ENCODE results near the gene CYFIP2. TPM values are rescaled to one million over a fixed set of nuclear protein-coding genes. Genes with fewer than 3 reads are reported as not detected.
A peak's percentile ranks its signal among the peaks of the same experiment; 100 is the strongest.

The CYFIP2 gene
- total RNA-seq, 1 experiment from 2014 or later = 45.1 TPM

- ATAC-seq (no peak), DNase-seq (ENCODE audit: low read depth, low spot score) (no peak)
- H3K4me3 ChIP-seq (replicated peaks in 1 of 2; ENCODE audit: low read depth in 1 of 2, low read length in 2 of 2) = no peak overlapping the region
- TF ChIP-seq REST (IDR thresholded peaks at IDR 0.05; ENCODE audit: low read depth) (no peak), ATF3 (IDR thresholded peaks at IDR 0.05) (no peak), POLR2AphosphoS5 (IDR thresholded peaks at IDR 0.05; ENCODE audit: low read depth, low read length) (no peak), CEBPB (IDR thresholded peaks at IDR 0.05; ENCODE audit: low read depth) (no peak), TCF7L2 (IDR thresholded peaks at IDR 0.05; ENCODE audit: borderline replicate concordance, extremely low read depth, insufficient read depth, insufficient read length) (no peak), ZNF274 (IDR thresholded peaks at IDR 0.05; ENCODE audit: low read depth, low read length) (no peak), EZH2phosphoT487 (IDR thresholded peaks at IDR 0.05; ENCODE audit: borderline replicate concordance) (no peak)
- ChIA-PET RAD21 (ENCODE audit: low non-redundant PET in 1 of 2, low total read pairs in 2 of 2, uncharacterized antibody in 2 of 2, unreplicated experiment in 2 of 2) (no interaction called here), POLR2A (no interaction called here), CTCF (no interaction called here)
- peaks cover 3 to 9% of the 10 kb centered on the region in 2 experiments; a peak in 1 of 4 replicates for H3K36me3 ChIP-seq (ENCODE audit: control insufficient read depth in 1 of 2, insufficient read depth in 2 of 2, low read length in 2 of 2)
- H3K79me2 ChIP-seq (ENCODE audit: insufficient read depth, low read length) = no peaks in the 10 kb centered on the region
- H3K27ac ChIP-seq (ENCODE audit: low read depth, low read length) = no peak overlapping the region; the same call in 1 of the 2 replicates
- H3K27me3 ChIP-seq (ENCODE audit: insufficient read depth, low read length) = no peaks in the 10 kb centered on the region
- peaks cover 35 to 72% of the 10 kb centered on the region in 2 experiments for H3K4me1 ChIP-seq (ENCODE audit: control insufficient read depth in 1 of 2, insufficient read depth in 2 of 2, low read length in 2 of 2)
- no peak overlapping the region for H3K9ac ChIP-seq (ENCODE audit: low read length)
- no peaks in the 10 kb centered on the region for H4K20me1 ChIP-seq (ENCODE audit: insufficient read depth)
- no peak overlapping the region for H2AFZ ChIP-seq (ENCODE audit: low read depth, low read length, poor library complexity, severe bottlenecking)
- H3K9me2 ChIP-seq (ENCODE audit: insufficient read depth) = no peaks in the 10 kb centered on the region
- no TSS peak for BruUV-seq (replicated peaks)
- intact Hi-C loops (cut with micrococcal nuclease) = no loop called here
- no peaks in the 10 kb centered on the region for H3K9me3 ChIP-seq (ENCODE audit: control insufficient read depth in 1 of 2, insufficient read depth in 1 of 2, low read depth in 1 of 2, low read length in 2 of 2)
- peak overlapping the region; percentile 45 for H3K4me2 ChIP-seq (ENCODE audit: low read length)
These were observed 121.2 kb downstream of the CYFIP2 start for GRCh38 chr5:157387041-157387563.

All from HCT116 (cell line).